ENCODE measurements around the gene SLC2A10. TPM values are rescaled to one million over a fixed set of nuclear protein-coding genes. Genes with fewer than 3 reads are reported as not detected.

SLC2A10 gene
- total RNA-seq, 1 experiment from 2014 or later, result 0.05 TPM

- CTCF ChIA-PET, result no interaction called here
- BruUV-seq (replicated peaks), result no TSS peak
- no peak for ATAC-seq
- H2AFZ ChIP-seq (ENCODE audit: low read depth, low read length, poor library complexity, severe bottlenecking), result no peak overlapping the region
- no peaks in the 10 kb centered on the region for H3K9me2 ChIP-seq (ENCODE audit: insufficient read depth)
- intact Hi-C loops (cut with micrococcal nuclease), result no loop called here
- H3K9ac ChIP-seq (ENCODE audit: low read length), result no peak overlapping the region
- RAD21 ChIA-PET (ENCODE audit: low non-redundant PET in 1 of 2, low total read pairs in 2 of 2, uncharacterized antibody in 2 of 2, unreplicated experiment in 2 of 2), result no interaction called here
- no peaks in the 10 kb centered on the region for H3K27me3 ChIP-seq (ENCODE audit: insufficient read depth, low read length)
- POLR2A ChIA-PET, result no interaction called here
- no peaks in the 10 kb centered on the region; a peak in 1 of 4 replicates for H3K9me3 ChIP-seq (ENCODE audit: control insufficient read depth in 1 of 2, insufficient read depth in 1 of 2, low read depth in 1 of 2, low read length in 2 of 2)
- H3K36me3 ChIP-seq (ENCODE audit: control insufficient read depth in 1 of 2, insufficient read depth in 2 of 2, low read length in 2 of 2), result no peaks in the 10 kb centered on the region
- no peaks in the 10 kb centered on the region for H4K20me1 ChIP-seq (ENCODE audit: insufficient read depth)
- H3K4me2 ChIP-seq (ENCODE audit: low read length), result no peak overlapping the region
- peaks cover 2 to 3% of the 10 kb centered on the region in 2 experiments; a peak in 3 of 4 replicates for H3K4me1 ChIP-seq (ENCODE audit: control insufficient read depth in 1 of 2, insufficient read depth in 2 of 2, low read length in 2 of 2)
- H3K27ac ChIP-seq (ENCODE audit: low read depth, low read length), result no peak overlapping the region
- no peak overlapping the region for H3K4me3 ChIP-seq (replicated peaks in 1 of 2; ENCODE audit: low read depth in 1 of 2, low read length in 2 of 2)
- DNase-seq (ENCODE audit: low read depth, low spot score), result no peak
- TF ChIP-seq CEBPB (IDR thresholded peaks at IDR 0.05; ENCODE audit: low read depth), result no peak
- TF ChIP-seq REST (IDR thresholded peaks at IDR 0.05; ENCODE audit: low read depth), result no peak
- TF ChIP-seq ZNF274 (IDR thresholded peaks at IDR 0.05; ENCODE audit: low read depth, low read length), result no peak
- no peak for TF ChIP-seq JUND (IDR thresholded peaks at IDR 0.05)
- no peak for TF ChIP-seq ZFX (IDR thresholded peaks at IDR 0.05)
- TF ChIP-seq FOSL1 (IDR thresholded peaks at IDR 0.05; ENCODE audit: low read depth), result no peak
- TF ChIP-seq SP1 (IDR thresholded peaks at IDR 0.05; ENCODE audit: low read depth), result no peak
- TF ChIP-seq POLR2A (IDR thresholded peaks at IDR 0.05; ENCODE audit: borderline replicate concordance, extremely low read depth, insufficient read depth, insufficient read length), result no peak
- TF ChIP-seq SIN3A (IDR thresholded peaks at IDR 0.05; ENCODE audit: low read depth), result no peak
- TF ChIP-seq ELF1 (IDR thresholded peaks at IDR 0.05; ENCODE audit: borderline replicate concordance, low read depth), result no peak
- no peak for TF ChIP-seq MAX (IDR thresholded peaks at IDR 0.05)
- TF ChIP-seq RAD21 (IDR thresholded peaks at IDR 0.05; ENCODE audit: low read depth), result no peak
- no peak for TF ChIP-seq EGR1 (IDR thresholded peaks at IDR 0.05; ENCODE audit: low read depth)
- no peaks in the 10 kb centered on the region for H3K79me2 ChIP-seq (ENCODE audit: insufficient read depth, low read length)
Observed at GRCh38 chr20:46710153-46710913, 884 bp downstream of the SLC2A10 start.
